Loucy (cell line): Measurements from ENCODE around the gene CHPF.

Experiments used
- H2AFZ ChIP-seq: fragments of 200-600 bp; sonication (generic); 2 replicates; pipeline ENCODE4 v1.6.0; 2016; ENCODE audit warnings: antibody characterized with exemption, mild to moderate bottlenecking, low read length, moderate library complexity
- H3F3A ChIP-seq: fragments of 200-600 bp; 2 replicates; pipeline ENCODE4 v1.6.0; 2016; ENCODE audit warnings: antibody characterized with exemption, low read depth, mild to moderate bottlenecking
- H3K27me3 ChIP-seq: fragments of 200-600 bp; sonication (generic); 2 replicates; pipeline ENCODE4 v1.6.1; 2014; ENCODE audit warnings: low read length, mild to moderate bottlenecking; ENCODE audit not compliant: insufficient read depth, poor library complexity, severe bottlenecking
- H3K36me3 ChIP-seq: fragments of 200-600 bp; sonication (generic); 2 replicates; pipeline ENCODE4 v1.6.1; 2016; ENCODE audit warnings: low read length; ENCODE audit not compliant: insufficient read depth
- H3K4me1 ChIP-seq: fragments of 200-600 bp; sonication (generic); 2 replicates; pipeline ENCODE4 v1.5.1; 2014; ENCODE audit warnings: low read length, mild to moderate bottlenecking; ENCODE audit not compliant: insufficient read depth, poor library complexity, severe bottlenecking
- H3K4me2 ChIP-seq: fragments of 200-600 bp; sonication (generic); 2 replicates; pipeline ENCODE4 v1.6.0; 2014; ENCODE audit warnings: antibody characterized with exemption, low read length, low read depth, mild to moderate bottlenecking; ENCODE audit not compliant: poor library complexity, severe bottlenecking
- H3K4me3 ChIP-seq: fragments of 200-600 bp; sonication (generic); 2 replicates; pipeline ENCODE4 v1.5.1; 2014; ENCODE audit warnings: low read length, mild to moderate bottlenecking, mixed read lengths; ENCODE audit not compliant: poor library complexity, severe bottlenecking
- H3K79me2 ChIP-seq: fragments of 200-600 bp; sonication (generic); 2 replicates; pipeline ENCODE4 v1.6.1; 2014; ENCODE audit warnings: low read length; ENCODE audit not compliant: insufficient read depth
- H3K9ac ChIP-seq: fragments of 200-600 bp; sonication (generic); 2 replicates; pipeline ENCODE4 v1.6.0; 2014; ENCODE audit warnings: mild to moderate bottlenecking, low read depth, low read length, moderate library complexity; ENCODE audit not compliant: poor library complexity, severe bottlenecking
- H3K9me2 ChIP-seq: fragments of 200-600 bp; sonication (generic); replicated peaks from 2 replicates; pipeline ENCODE4 v1.6.1; 2016; ENCODE audit warnings: low read depth, low read length, mixed read lengths
- H3K9me3 ChIP-seq: fragments of 200-600 bp; sonication (generic); 2 replicates; pipeline ENCODE4 v1.6.1; 2014; ENCODE audit warnings: mild to moderate bottlenecking, antibody characterized with exemption, low read length, low read depth; ENCODE audit not compliant: insufficient read depth
- H4K20me1 ChIP-seq: fragments of 200-600 bp; sonication (generic); 2 replicates; pipeline ENCODE4 v1.6.0; 2014; ENCODE audit warnings: antibody characterized with exemption, low read length, mild to moderate bottlenecking; ENCODE audit not compliant: insufficient read depth, poor library complexity, severe bottlenecking
- CTCF ChIP-seq: fragments of 200-600 bp; sonication (generic); conservative IDR thresholded peaks from 2 replicates; pipeline ENCODE4 v1.5.1; 2014; ENCODE audit warnings: mild to moderate bottlenecking, antibody characterized with exemption, low read length
- EZH2phosphoT487 ChIP-seq: fragments of 200-600 bp; IDR thresholded peaks from 2 replicates; pipeline ENCODE4 v1.6.1; 2018; ENCODE audit warnings: antibody characterized with exemption, mild to moderate bottlenecking, moderate library complexity, borderline replicate concordance

Gene CHPF

GRCh38 chr2:219490600-219491130 is 52.9 kb downstream of the CHPF start:
- Histone ChIP-seq H3K27me3 (no peaks in the 10 kb centered on the region), H3K9me2 (no peaks in the 10 kb centered on the region), H3F3A (no peaks in the 10 kb centered on the region), H3K4me3 (no peak overlapping the region), H3K4me1 (peaks cover 4% of the 10 kb centered on the region), H3K9me3 (no peaks in the 10 kb centered on the region), H3K4me2 (no peak overlapping the region), H2AFZ (no peak overlapping the region), H3K9ac (no peak overlapping the region), H4K20me1 (no peaks in the 10 kb centered on the region), H3K36me3 (no peaks in the 10 kb centered on the region), H3K79me2 (no peaks in the 10 kb centered on the region)
- TF ChIP-seq EZH2phosphoT487 (no peak), CTCF (no peak)

GRCh38 chr2:219490186-219490585 is 53.4 kb downstream of the CHPF start:
- H3K4me3 ChIP-seq: no peak overlapping the region
- no peak overlapping the region for H3K4me2 ChIP-seq
- TF ChIP-seq CTCF (no peak), EZH2phosphoT487 (no peak)
- H2AFZ ChIP-seq: no peak overlapping the region
- no peaks in the 10 kb centered on the region for H3K79me2 ChIP-seq
- H3F3A ChIP-seq: no peaks in the 10 kb centered on the region
- H3K9me2 ChIP-seq: no peaks in the 10 kb centered on the region
- H3K9ac ChIP-seq: no peak overlapping the region
- no peaks in the 10 kb centered on the region for H3K36me3 ChIP-seq
- H3K27me3 ChIP-seq: no peaks in the 10 kb centered on the region
- H4K20me1 ChIP-seq: no peaks in the 10 kb centered on the region
- peaks cover 2% of the 10 kb centered on the region for H3K4me1 ChIP-seq
- no peaks in the 10 kb centered on the region for H3K9me3 ChIP-seq

GRCh38 chr2:219489315-219489714 is 54.3 kb downstream of the CHPF start:
- no peak overlapping the region for H3K9ac ChIP-seq
- H3K79me2 ChIP-seq: no peaks in the 10 kb centered on the region
- TF ChIP-seq CTCF: no peak
- no peak for TF ChIP-seq EZH2phosphoT487
- H2AFZ ChIP-seq: no peak overlapping the region
- no peaks in the 10 kb centered on the region for H3K9me3 ChIP-seq
- no peak overlapping the region for H3K4me3 ChIP-seq
- H3K4me1 ChIP-seq: no peaks in the 10 kb centered on the region
- H3F3A ChIP-seq: no peaks in the 10 kb centered on the region
- no peaks in the 10 kb centered on the region for H3K36me3 ChIP-seq
- no peaks in the 10 kb centered on the region for H3K27me3 ChIP-seq
- H3K9me2 ChIP-seq: no peaks in the 10 kb centered on the region
- no peak overlapping the region for H3K4me2 ChIP-seq
- H4K20me1 ChIP-seq: no peaks in the 10 kb centered on the region
